Breast epithelium (tissue), 3 donors: Measurements from ENCODE around the gene GAS7.

Source experiments
- CTCF ChIP-seq, 3 donors: fragments of 450-650 bp; IDR thresholded peaks; one replicate each; pipeline ENCODE4 v1.5.1; 2016 to 2017; ENCODE audit warnings: antibody characterized with exemption in 3 of 3, mild to moderate bottlenecking in 3 of 3, moderate library complexity in 3 of 3
- POLR2A ChIP-seq: fragments of 450-650 bp; IDR thresholded peaks from one replicate; pipeline ENCODE4 v1.6.1; 2016; ENCODE audit warnings: antibody characterized with exemption, mild to moderate bottlenecking, moderate library complexity

- TF ChIP-seq CTCF (IDR thresholded peaks at IDR 0.05) (no peak), POLR2A (no peak)
Observed at GRCh38 chr17:10162096-10162495, 36.3 kb downstream of the GAS7 start.
